ENCODE data around the gene SHC3.

Gene SHC3

GRCh38 chr9:89153232-89154017, 25.2 kb downstream of the SHC3 start:
- no peak for DNase-seq

- DNase-seq: no peak
Observed at GRCh38 chr9:89149726-89150125, 28.9 kb downstream of the SHC3 start.

GRCh38 chr9:89145097-89145496, 33.5 kb downstream of the SHC3 start:
- no peak for DNase-seq

- DNase-seq: no peak
Observed at GRCh38 chr9:89144238-89144637, 34.4 kb downstream of the SHC3 start.

- no peak for DNase-seq
Observed at GRCh38 chr9:89143266-89143665, 35.4 kb downstream of the SHC3 start.

GRCh38 chr9:89139455-89139854, 39.2 kb downstream of the SHC3 start:
- DNase-seq: no peak

GRCh38 chr9:89138463-89139390, 39.9 kb downstream of the SHC3 start:
- no peak for DNase-seq

- no peak for DNase-seq
Observed at GRCh38 chr9:89137542-89138462, 40.8 kb downstream of the SHC3 start.

- DNase-seq: no peak
Observed at GRCh38 chr9:89135591-89136166, 42.9 kb downstream of the SHC3 start.

GRCh38 chr9:89134709-89135108, 43.9 kb downstream of the SHC3 start:
- no peak for DNase-seq

- no peak for DNase-seq
Observed at GRCh38 chr9:89122949-89123348, 55.7 kb downstream of the SHC3 start.

GRCh38 chr9:89120704-89121103, 57.9 kb downstream of the SHC3 start:
- DNase-seq: no peak

- DNase-seq: no peak
Observed at GRCh38 chr9:89116805-89117192, 61.8 kb downstream of the SHC3 start.

GRCh38 chr9:89116064-89116804, 62.4 kb downstream of the SHC3 start:
- no peak for DNase-seq

GRCh38 chr9:89115426-89115825, 63.2 kb downstream of the SHC3 start:
- no peak for DNase-seq

- DNase-seq: no peak
Observed at GRCh38 chr9:89114741-89115140, 63.9 kb downstream of the SHC3 start.

- no peak for DNase-seq
Observed at GRCh38 chr9:89113851-89114250, 64.8 kb downstream of the SHC3 start.

GRCh38 chr9:89112243-89112642, 66.4 kb downstream of the SHC3 start:
- DNase-seq: no peak

- DNase-seq: no peak
Observed at GRCh38 chr9:89109666-89110065, 69.0 kb downstream of the SHC3 start.

- DNase-seq: no peak
Observed at GRCh38 chr9:89107406-89107805, 71.2 kb downstream of the SHC3 start.

GRCh38 chr9:89106224-89106851, 72.3 kb downstream of the SHC3 start:
- DNase-seq: no peak
